Peyer's patch (tissue), 4 donors: ENCODE results near the gene IL34. TPM values are rescaled to one million over a fixed set of nuclear protein-coding genes. Genes with fewer than 3 reads are reported as not detected.
A peak's percentile ranks its signal among the peaks of the same experiment; 100 is the strongest.

Experiments
- DNase-seq, 3 donors: peaks; one replicate each; pipeline ENCODE4 v3.0.0-alpha.2; 2017 to 2019
- H3K27ac ChIP-seq, 4 donors: fragments of 200-600 bp; sonication (generic); one replicate each; pipeline ENCODE4 v1.5.1; 2016 to 2019
- H3K27me3 ChIP-seq, 2 donors: fragments of 200-600 bp; sonication (generic); one replicate each; pipeline ENCODE4 v1.5.1; 2019
- H3K36me3 ChIP-seq, 3 donors: fragments of 200-600 bp; sonication (generic); one replicate each; pipeline ENCODE4 v1.5.1; 2016 to 2019
- H3K4me1 ChIP-seq, 4 donors: fragments of 200-600 bp; sonication (generic); one replicate each; pipeline ENCODE4 v1.5.1; 2016 to 2019
- H3K4me3 ChIP-seq, 4 donors: fragments of 200-600 bp; sonication (generic); 1 replicate in 3 of 4; 2 replicates in 1 of 4; pipeline ENCODE4 v1.5.1; 2016 to 2019; ENCODE audit warnings: mild to moderate bottlenecking in 1 of 4
- H3K9me3 ChIP-seq, 4 donors: fragments of 200-600 bp; sonication (generic); one replicate each; pipeline ENCODE4 v1.5.1; 2016 to 2019; ENCODE audit warnings: mild to moderate bottlenecking in 1 of 4
- CTCF ChIP-seq, 6 experiments: fragments of 450-650 bp in 4 of 6; fragments of 200-600 bp in 2 of 6; sonication (generic) in 1 of 6; IDR thresholded peaks; one replicate each; pipeline ENCODE4 v1.5.1; 2017 to 2019; ENCODE audit warnings: antibody characterized with exemption in 6 of 6, mild to moderate bottlenecking in 3 of 6, moderate library complexity in 1 of 6
- POLR2A ChIP-seq, 2 donors: fragments of 450-650 bp; IDR thresholded peaks; one replicate each; pipeline ENCODE4 v1.5.1; 2017; ENCODE audit warnings: antibody characterized with exemption in 2 of 2, mild to moderate bottlenecking in 2 of 2, moderate library complexity in 2 of 2
- total RNA-seq, 4 donors: library from RNA; depleted of rRNA; stranded (reverse); fragments of >200 nt; gene quantifications; one replicate each; pipeline ENCODE4 v1.1.0, GENCODE V29; 2016

The IL34 gene
- total RNA-seq, 4 donors from 2014 or later: 1.6 to 23.1 (median 2.6) TPM

DNA sequence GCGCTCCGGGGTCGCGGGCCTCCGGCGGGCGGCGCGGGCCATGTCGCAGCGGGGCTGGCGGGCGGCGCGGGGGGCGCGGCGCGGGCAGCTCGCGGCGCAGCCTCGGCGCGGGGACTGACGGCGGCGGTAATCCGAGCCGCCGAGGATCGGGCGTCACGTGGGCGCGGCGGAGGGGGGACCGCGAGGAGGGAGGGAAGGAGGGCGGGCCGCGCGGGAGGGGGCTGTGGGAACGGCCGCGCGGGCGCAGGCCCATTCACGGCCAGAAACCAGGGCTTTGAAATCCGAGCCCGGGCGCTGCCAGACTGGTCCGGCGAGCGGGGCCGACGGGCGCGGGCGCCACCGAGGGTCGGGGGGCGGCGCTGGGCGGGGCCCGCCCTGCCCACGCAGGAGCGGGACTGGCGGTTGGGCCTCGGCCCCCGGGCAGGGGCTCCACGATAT, 39.6 kb downstream of the IL34 start, which contains the start of gene MTSS2:
Gene MTSS2 (minus strand): TSS at position 116 of the 438 bp plus-strand sequence. CDS start 262 bp downstream, outside the sequence.
- H3K36me3 ChIP-seq: no peaks in the 10 kb centered on the region

DNA sequence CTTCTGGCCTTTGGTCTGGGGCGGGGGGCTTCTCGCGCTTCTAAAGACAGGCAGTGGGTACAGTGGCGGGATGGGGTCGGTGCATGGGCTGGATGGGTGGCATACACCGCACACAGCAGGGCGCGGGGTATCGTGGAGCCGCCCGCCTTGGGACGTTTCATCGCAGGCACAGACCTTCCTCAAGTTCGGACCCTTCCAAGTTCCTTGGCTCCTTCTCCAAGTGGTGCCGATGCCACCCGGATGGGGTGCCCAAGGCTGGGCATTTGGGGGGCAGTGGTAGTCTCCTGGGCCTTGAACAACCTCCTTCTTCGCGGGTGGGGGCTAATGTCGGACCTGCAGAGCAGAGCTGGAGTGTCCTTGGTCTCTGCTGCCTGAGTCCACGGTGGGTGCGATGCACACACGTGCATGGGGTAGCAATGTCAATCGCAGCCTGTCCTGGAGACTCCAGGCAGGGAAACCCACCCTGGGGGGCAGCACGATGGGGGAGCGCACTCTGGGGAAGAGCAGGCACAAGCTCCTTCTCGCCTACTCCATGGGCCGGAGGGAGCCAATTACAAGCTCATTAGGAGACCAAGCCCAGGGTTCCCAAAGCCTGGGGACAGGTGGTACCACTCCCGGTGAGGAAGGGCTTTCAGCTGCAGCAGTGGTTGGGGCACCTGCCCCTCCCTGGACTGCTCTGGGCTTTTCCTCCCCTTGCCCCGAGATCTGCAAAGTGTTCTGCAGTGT, 40.2 kb downstream of the IL34 start:
- Histone ChIP-seq H3K9me3 (no peaks in the 10 kb centered on the region), H3K27ac (peak overlapping the region; percentile 70 to 93 (median 82)), H3K4me3 (peak overlapping the region; percentile 8 to 69 (median 50)), H3K4me1 (peaks cover 0 to 82% (median 8%) of the 10 kb centered on the region in 4 donors), H3K36me3 (no peaks in the 10 kb centered on the region), H3K27me3 (no peaks in the 10 kb centered on the region)
- no peak for DNase-seq
- TF ChIP-seq CTCF (IDR thresholded peaks at IDR 0.05) (no peak), POLR2A (IDR thresholded peaks at IDR 0.05) (no peak)

More for the DNA sequence above, 39.6 kb downstream of the IL34 start, which contains the start of gene MTSS2:
- peaks cover 0 to 82% (median 8%) of the 10 kb centered on the region in 4 donors for H3K4me1 ChIP-seq
- no peaks in the 10 kb centered on the region for H3K9me3 ChIP-seq
- no peaks in the 10 kb centered on the region for H3K27me3 ChIP-seq
- no peak for TF ChIP-seq POLR2A (IDR thresholded peaks at IDR 0.05)
- peak within 1 kb of the TSS; percentile 41 to 69 (median 55) for H3K4me3 ChIP-seq
- DNase-seq: peak; percentile 37 to 81 (median 74)
- H3K27ac ChIP-seq: peak within 1 kb of the TSS; percentile 70 to 93 (median 82)

DNA sequence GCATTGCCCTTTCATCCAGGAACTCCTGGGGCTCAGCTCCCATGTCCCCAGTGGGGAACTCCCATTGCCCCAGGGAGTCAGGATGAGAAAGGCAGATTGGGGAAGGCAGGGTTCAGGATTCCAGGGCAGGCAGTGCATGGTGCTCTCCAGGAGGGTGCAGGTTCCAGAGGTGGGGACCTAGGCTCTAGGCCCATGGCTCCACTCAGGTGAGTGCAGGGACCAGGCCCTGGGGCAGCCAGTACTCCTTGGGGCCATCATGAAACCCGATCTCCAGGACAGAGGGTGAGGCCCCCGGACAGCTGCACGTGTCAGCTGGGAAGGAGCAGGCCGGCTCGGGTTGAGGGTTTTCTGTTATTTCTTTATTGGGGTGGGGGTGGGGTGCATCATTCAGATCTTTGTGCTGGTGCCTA, 40.7 kb downstream of the IL34 start:
- H3K36me3 ChIP-seq: no peaks in the 10 kb centered on the region
- DNase-seq: no peak
- H3K27me3 ChIP-seq: no peaks in the 10 kb centered on the region
- H3K4me1 ChIP-seq: peaks cover 0 to 82% (median 8%) of the 10 kb centered on the region in 4 donors
- no peaks in the 10 kb centered on the region for H3K9me3 ChIP-seq
- H3K4me3 ChIP-seq: no peak overlapping the region
- H3K27ac ChIP-seq: peak overlapping the region; percentile 70 to 93 (median 82)
- TF ChIP-seq POLR2A (IDR thresholded peaks at IDR 0.05) (no peak), CTCF (IDR thresholded peaks at IDR 0.05) (no peak)

DNA sequence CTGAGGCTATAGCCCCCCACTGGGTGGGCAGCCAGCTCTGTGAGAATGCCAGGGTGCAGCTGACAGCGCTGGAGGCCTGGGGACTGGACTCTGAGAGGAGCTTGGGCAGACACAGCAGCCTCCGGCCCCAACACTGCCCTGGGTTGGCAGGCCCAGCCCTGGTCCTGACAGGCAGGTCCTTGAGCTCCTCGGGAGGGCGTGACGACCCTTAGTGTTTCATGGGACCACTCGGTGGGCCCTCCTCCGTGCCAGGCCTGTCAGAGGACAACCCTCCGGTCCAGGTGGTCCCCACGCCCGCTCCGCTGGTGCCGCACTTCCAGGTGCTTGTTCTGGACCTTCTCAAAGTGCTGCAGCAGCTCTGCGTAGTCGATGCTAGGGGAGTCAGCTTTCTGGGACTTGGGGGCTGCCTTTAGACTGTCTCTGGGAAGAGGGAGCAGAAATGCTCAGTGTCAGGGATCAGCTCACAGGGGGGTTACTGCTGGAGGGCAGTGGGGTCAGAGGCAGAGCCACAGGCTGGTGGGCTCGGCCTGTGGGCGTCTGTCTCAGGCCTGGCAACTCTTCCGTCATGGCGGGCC, 41.4 kb downstream of the IL34 start:
- no peak for TF ChIP-seq CTCF (IDR thresholded peaks at IDR 0.05)
- TF ChIP-seq POLR2A (IDR thresholded peaks at IDR 0.05): no peak
- Histone ChIP-seq H3K27me3 (no peaks in the 10 kb centered on the region), H3K4me3 (no peak overlapping the region), H3K36me3 (no peaks in the 10 kb centered on the region), H3K9me3 (no peaks in the 10 kb centered on the region), H3K4me1 (peaks cover 0 to 82% (median 8%) of the 10 kb centered on the region in 4 donors), H3K27ac (peak overlapping the region; percentile 66 to 93 (median 82))
- no peak for DNase-seq

DNA sequence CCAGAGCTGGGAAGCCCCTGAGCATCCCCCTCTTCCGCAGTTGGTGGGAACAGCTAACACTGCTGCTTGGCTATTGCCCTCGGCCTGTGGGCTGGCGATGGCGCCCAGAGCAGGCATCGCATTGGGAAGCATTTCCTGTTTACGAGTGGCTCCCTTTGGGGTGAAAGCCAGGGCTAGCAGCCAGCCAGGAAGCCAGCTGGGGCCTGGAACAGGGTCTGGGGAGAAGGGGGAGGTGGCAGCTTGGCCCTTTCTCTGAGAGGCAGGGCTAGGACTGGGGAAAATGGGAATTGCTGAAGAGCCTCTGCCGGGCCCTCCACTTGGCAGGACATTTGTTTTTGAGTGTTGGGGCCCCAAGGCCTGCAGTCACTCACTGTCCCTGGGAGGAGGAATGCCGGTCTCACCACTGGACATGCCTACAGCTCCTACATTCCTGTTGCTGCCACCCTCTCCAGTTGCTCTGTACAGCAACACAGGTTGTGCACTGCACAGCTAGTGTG, 41.9 kb downstream of the IL34 start:
- Histone ChIP-seq H3K4me1 (peaks cover 0 to 82% (median 8%) of the 10 kb centered on the region in 4 donors), H3K4me3 (no peak overlapping the region), H3K27ac (peak overlapping the region; percentile 66 to 93 (median 82)), H3K27me3 (no peaks in the 10 kb centered on the region), H3K36me3 (no peaks in the 10 kb centered on the region), H3K9me3 (no peaks in the 10 kb centered on the region)
- DNase-seq: no peak
- TF ChIP-seq POLR2A (IDR thresholded peaks at IDR 0.05) (no peak), CTCF (IDR thresholded peaks at IDR 0.05) (no peak)
